T-helper 9 cell (primary cell): Measurements from ENCODE around the gene SLC25A47.

Source experiments
- DNase-seq: peaks from one replicate; pipeline ENCODE4 v3.0.0-alpha.2; 2020

Gene SLC25A47

DNA sequence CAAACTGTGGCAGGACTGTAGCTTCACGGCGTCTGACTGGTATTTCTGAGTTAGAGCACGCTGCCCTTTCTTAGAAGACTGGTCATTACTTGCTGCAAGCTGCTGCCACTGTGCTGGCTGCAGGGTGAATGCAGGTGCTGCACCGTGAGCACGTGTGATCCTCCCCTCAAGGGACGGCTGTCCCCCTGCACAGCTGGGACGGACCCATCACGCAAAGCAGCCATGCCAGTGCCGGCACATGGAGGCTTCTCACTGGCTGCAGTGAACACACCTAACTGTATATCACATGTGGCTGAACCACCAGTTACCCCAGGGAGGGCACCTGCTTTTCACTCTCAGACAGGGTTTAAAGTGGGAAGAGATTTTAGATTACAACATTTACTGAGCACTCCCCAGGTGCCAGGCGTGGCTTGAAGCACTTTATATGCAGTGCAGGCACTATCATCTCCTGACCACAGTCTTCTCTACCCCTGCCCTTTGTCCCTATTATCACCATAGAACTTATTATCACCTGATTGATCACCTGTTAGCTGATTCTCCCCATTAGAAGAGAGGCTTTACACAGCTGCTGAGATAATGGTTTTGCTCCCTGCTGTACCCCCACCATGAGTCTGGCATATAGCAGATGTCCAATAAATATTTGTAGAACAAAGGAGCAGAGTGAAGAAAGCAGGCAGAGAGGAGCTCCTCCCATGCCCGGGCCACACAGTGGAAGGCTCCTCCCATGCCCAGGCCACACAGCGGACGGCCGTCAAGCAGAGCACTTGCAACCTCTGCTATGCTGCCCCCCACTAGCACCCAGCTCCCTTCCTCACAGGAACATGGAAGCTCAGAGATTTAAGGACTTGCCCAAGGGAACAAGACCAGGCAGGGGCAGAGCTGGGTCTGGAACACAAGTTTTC lies 25.9 kb downstream of the SLC25A47 start:
- no peak for DNase-seq

DNA sequence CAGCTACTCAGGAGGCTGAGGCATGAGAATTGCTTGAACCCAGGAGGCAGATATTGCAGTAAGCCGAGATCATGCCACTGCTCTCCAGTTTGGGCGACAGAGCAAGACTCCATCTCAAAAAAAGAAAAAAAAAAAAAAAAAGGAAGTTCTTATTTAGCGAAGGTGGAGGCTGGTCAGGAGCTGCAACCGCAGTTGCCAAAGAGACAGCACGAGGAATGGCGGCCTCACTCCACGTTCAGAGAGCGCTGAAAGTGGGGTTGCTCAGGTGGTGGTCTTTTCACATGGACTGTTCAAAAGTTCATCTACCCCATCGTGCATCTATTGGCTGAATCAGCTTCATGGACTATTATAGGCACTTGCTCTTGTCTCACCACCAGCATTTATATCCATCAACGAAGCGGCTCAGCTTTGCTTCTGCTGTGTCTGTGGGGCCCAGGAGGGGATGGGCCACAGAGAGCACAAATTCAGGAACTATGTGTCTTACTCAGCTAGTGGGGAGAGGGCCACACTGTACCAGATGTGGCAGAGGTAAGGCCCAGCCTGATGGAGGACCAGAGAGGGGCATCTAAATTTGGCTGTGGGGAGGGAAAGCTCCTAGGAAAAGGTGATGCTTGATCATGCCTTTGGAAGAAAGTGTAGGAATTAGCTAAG lies 27.3 kb downstream of the SLC25A47 start:
- DNase-seq, result no peak

DNA sequence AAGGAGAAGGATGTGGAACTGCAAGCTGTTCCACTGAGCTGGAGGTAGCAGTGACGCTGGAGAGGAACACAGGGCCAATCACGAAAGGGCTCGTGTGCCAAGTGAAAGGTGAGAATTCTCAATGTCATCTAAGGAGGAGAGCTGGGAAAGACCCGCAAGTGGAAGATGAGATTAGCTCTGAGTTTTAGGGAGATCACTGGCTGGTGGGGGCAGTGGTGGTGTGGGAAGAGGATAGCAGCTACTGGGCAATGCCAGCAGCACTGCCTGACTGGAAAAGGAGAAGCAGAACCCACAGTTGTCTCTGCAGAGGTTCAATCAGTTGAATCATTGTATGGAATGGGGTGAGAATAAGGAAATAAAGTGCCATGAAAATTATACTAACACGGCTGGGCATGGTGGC lies 27.8 kb downstream of the SLC25A47 start:
- DNase-seq, result no peak

DNA sequence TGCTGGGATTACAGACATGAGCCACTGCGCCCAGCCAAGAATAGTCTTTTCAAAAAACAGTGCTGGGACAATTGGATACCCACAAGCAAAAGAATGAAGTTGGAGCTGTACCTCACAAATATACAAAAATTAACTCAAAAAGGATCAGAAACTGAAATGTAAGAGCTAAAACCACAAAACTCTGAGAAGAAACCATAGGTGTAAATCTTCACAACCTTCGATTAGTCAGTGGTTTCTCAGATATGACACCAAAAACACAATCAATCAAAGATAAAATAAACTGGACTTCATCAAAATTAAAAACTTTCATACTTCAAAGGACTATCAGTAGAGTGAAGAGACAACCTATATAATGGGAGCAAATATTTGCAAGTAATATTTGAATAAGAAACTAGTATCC lies 35.3 kb downstream of the SLC25A47 start:
- DNase-seq, result no peak

DNA sequence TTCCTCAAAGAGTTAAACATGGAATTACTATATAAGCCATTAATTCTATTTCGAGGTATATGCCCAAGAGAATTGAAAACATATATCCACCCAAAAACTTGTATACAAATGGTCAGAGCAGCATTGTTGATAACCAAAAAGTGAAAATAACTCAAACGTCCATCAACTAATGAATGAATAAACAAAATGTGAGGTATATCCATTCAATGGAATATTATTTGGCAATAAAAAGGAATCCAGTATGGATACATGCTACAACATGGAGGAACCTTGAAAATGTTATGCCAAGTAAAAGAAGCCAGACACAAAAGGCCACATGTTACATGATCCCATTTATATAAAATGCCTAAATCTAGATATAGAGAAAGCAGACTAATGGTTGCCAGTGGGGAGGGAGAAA lies 36.0 kb downstream of the SLC25A47 start:
- no peak for DNase-seq

DNA sequence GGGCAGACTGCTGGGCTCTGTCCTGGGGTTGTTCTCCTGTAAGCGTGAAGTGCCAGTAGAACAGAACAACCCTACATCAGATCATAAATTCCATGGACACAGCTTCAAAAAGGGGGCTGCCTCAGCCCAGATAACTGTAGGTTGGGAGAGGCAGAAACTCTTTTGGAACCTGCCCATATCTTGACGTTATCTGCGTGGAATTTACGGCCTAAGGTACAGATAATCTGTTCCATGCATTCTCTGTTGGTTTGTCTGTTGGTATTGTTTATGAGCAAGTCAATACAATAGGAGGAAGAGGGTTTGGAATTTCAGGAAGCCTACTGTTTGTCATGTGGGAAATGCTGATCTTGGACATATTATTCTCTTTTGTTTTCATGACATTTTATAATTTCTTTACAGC lies 36.7 kb downstream of the SLC25A47 start:
- DNase-seq, result no peak

DNA sequence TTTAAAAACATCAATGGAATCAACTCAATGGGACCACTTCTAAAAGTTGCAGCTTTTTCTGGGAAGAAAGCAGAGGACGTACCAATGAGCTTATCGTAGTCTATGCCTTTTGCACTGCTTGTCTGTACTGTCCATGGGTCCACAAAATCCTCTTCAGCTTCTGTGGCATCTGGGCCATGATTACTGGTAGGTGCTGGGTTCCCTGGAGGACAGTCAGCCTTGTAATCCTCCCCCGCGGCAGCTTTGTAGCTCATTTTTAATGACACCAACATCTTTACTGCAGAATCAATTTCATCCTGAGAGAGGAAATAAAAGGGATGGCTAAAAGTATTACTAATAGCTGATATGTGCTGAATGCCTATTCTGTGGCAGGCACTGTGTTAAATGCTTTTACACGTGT lies 38.5 kb downstream of the SLC25A47 start:
- DNase-seq, result no peak

DNA sequence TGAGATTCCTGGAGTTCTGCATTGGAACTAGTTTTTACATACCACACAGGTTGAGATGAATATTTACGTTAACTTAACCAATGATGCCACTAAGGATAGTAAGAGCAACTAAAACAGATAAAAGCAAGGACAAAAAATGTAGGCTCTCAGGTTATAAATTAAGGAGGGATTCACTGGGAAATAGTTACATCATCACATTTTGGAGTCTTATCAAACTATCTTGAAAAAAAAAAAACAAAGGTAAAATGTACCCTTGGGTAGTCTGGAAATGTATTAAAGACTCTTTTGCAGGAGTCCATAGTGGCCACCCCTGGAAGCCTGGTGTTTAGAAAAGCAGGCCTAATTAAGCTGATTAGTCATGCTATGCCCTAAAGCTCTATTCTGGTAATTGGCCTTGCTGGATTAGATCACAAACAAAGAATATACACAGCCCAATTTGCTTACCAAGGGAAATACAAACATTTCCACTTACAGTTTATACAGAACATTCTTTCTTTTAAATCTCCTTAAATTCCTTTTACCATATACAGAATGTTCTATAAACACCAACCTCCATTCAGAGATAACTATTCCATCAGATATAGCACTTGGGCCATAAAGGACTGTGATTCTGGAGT lies 39.3 kb downstream of the SLC25A47 start:
- no peak for DNase-seq

DNA sequence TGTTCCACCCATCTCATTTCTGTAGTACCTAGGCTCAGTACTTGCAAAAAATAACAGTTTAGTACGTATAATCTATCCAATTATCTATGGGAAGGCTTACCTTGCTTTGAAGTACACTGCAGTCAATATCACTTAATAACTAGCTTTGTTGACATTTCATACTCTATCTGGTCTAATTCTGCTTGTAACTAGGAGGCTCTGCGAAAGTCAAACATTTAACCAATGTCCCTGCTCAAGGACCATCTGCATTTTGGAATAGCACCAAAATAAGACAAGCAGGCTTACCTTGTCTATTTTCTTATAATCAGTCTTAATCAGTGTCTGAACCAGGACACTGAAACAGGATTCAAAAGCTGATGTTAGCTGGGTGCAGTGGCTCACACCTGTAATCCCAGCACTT lies 39.9 kb downstream of the SLC25A47 start:
- DNase-seq, result no peak

DNA sequence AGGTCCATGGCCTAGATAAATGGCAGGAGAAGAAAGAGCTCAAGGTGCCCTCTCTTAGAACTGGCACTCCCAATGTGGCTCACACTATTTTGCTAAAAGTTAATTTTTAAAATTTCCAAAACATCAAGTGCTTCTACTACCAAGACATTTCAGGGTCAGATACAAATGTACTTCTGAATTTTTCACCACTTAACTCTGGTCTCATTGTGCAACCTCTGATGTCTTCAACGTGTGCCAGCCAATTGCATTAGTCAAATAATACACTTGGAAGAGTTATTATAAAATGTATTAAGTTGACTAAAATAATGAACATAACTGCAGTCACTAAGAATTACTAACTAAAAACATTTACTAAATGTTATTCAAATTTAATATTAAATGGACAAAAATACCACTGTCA lies 41.3 kb downstream of the SLC25A47 start:
- no peak for DNase-seq

DNA sequence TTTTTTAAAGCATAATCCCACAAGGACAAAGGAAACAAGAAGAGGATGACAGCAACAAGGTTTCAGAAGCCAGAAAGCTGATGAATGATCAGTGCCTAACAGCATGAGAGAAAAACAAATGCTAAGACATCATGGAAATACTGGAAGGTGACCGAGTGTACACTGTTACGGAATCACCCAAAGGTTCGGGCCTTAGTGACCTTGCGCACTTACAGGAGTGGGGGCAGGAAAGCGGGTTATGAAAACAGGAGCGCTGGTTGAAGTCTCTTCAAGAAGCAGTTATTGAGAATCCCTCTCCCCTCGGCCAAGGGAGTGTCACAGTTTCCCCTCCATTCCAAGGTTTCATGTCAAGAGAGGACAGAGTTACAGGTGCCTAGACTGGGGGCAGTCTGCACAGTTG lies 42.6 kb downstream of the SLC25A47 start:
- no peak for DNase-seq

DNA sequence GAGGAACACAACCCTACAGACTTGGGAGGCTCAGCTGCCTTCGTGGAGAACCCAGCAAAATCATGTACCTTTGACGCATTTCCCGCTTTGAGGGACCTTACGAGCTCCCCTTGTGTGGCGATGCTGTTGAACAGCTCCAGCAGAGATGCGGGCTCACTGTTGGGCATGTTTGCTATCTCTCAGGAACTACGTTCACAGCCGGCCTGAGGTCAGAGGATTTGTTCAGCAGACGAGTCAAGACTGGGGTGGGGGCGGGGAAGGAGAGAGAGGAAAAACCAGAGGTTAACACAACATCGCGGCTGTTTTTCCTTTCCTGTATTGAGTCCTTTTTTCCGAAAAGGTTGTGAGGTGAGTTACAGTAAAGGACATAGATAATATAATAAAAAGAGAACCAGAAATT lies 45.9 kb downstream of the SLC25A47 start:
- DNase-seq, result no peak

DNA sequence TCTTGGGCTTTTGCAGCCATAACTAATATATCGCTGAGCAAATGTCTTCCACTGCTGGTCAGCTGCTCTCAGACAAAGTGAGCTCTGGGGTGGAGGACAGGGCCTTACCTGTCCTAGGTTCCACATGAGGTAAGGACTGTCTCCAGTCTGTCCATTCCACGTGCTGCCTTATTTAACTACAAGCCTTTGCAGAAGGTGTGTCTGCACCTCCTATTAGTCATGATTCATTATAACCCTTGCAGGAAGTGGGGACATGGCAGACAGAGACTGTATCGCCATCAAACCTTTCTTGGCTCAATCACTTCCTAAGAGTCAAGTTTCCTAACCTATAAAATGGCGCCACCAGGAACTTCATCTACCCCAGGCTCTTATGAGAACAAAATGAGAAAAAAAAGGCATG lies 46.9 kb downstream of the SLC25A47 start:
- DNase-seq, result no peak

DNA sequence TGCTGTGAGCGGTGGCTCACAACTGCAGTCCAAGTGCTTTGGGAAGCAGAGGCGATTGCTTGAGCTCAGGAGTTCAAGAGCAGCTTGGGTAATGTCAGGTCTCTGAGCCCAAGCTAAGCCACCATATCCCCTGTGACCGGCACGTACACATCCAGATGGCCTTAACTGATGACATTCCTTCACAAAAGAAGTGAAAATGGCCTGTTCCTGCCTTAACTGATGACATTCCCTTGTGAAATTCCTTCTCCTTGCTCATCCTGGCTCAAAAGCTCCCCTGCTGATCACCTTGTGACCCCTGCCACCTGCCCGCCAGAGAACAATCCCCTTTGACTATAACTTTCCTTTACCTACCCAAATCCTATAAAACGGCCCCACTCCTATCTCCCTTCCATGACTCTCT lies 48.6 kb downstream of the SLC25A47 start:
- no peak for DNase-seq

DNA sequence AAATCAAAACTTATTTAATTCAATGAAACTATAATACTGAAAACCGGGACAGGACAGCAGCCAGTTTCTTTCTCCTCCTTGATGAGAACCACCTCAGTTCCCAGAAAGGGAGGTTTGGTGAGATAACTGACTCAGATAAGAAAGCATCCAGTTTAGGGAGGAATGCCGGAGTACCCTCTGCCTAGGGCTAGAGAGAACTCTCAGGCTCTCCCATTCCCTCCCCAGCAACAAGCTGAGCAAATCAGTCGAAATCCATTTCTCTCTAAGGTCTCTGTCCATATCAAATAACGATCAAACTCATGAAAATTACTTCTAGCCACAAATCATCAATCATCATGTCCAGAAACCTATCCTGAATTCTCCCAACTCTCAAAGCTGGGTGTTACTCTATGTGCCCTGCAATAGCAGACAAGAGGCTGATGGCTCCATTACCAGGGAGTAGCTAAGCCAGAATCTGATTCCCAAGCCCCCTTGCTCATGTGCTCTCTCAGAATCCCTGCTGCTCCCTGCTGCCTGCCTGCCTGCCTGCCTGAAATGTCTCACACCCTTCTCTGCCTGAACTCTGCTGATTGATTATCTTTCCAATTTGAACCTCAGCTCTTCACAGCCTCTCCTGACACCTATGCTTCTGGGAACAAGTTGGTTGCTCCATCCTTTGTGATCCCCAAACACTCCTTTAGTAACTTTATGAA lies 49.4 kb downstream of the SLC25A47 start:
- DNase-seq, result no peak

DNA sequence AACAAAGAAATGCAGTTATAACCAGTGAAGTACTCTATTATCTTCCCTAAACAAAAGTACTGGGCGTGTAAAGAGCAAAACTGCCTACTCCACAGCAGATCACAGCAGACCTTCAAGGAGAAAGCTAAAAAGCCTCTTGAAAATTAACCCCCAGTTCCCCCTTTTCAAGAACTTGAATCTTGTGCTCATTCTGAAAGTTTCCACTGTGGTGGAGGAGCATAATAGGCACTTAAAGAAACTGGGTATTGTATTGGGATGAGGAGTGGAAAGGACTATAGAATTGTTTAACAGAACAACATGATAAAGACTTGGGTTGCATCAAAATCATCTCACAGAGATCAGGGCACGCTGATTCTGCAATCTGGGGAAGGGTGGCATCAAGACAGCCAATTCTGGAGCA lies 51.1 kb downstream of the SLC25A47 start:
- DNase-seq, result no peak

DNA sequence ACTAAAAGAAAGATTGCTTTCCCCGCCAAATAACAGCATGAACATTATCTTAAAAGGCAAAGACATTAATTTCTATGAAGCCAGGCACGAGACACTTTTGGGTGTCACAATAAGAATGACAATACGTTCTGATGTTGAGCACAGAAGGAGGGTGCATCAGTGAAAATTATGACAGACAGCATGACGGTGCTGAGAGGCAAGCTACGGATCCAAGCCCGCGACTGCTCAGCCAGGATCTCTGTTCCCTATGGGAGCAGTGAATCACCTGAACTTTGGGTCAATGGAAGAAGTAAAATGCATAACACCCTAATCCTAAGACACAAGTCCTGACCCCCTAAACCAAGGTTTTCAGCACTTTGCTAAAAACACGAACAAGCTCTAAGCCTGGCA lies 51.7 kb downstream of the SLC25A47 start:
- no peak for DNase-seq

DNA sequence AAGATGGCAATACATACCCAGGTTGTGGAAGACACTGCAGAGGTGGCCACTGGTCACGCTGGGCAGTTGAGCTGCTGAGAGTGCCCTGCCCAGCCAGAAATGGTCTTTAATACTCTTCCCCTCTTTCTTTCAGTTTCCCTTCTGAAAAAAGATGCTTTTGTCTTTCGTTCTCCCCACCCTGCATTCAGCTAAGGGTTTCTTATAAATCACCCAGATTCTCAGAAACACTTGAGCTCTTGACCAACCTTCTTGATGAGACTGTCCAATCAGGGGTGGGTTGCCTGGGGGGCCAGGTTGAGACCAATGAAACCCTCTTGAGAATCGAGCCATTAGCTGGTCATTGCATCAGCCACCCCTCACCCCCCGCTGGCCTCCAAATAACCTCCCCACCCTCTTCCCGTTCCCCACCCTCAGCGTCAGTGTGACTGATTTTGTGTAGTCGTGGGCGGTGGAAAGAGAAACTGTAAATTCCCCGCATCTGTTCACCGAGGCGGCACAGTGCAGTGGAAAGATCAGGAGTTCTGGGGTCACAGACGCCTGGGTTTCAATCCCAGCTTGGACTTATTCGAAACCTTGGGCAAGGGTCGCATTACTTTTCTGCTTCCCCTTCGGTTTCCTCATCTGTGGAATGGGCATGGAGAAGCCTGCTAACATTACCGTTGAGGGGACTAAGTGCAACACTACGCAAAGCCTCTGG lies 52.3 kb downstream of the SLC25A47 start:
- no peak for DNase-seq

DNA sequence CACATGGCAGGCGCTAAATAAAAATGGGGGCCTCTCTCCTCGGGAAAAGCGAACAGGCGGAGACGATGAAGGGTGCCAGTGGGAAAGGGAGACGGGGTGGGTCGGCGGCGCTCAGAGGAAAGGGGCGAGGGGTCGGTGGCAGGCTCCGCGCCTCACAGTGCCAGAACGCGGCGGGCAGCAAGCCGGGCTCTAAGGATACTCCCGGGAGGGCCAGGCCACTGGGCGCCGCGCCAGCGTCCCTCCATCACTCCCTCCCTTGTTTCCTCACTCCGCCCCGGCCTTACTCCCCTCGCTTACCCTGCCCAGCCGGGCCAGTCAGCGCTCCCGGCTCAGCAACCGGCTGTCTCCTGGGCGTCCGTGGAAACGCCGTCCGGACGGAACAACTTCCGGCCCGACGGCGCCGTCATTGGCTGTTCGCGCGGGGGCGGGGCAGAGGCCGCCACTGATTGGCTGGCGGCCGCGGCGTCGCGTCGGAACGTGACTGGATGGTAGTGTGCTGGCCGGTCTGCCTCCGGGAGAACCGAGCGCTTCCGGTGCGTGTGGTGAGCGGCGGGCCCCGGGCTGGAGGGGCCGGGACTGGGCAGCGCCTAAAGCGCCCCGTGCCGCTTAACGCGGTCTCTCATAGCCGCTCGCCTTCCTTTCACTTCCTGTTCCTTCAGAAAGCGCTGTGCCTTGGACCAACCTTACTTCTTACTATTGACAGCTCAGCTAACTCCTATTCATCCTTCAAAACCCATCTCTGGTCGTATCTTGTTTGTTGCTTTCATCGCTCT lies 53.0 kb downstream of the SLC25A47 start, which contains the start of gene WDR25:
Gene WDR25, plus strand, starts transcription at position 523 of the 773 bp plus-strand sequence.
- DNase-seq, result peak; percentile 87

DNA sequence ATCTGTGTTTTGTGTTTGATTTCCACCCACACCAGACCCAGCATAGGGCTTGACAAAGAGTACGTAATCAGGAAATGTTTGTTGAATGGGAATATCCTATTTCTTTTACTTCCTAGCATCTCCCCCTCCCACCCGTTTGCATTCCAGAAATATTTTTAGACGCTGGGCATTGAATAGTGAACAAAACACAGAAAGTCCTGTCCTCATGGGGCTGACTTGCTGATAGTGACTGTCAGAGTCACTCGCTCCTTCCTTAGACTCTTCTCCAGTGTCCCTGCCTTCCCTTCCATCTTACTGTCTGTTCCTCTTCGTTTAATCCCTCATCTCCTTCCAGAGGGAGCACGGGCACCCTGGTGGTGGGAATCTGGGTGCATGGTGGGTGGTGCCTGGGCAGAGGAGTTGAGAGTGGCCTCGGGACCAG lies 53.6 kb downstream of the SLC25A47 start:
- DNase-seq, result no peak
